NCI-H748 treated with DMSO at 0.1 percent for 48 hours (cell line): Measurements from ENCODE around the gene AMOTL1.
A peak's percentile ranks its signal among the peaks of the same experiment; 100 is the strongest.
"Not testable (repeated sequence)": the region's sequence is repeated elsewhere in the genome, so short reads cannot be mapped to it uniquely, and the experiment has no call there.

Experiments used
- DNase-seq: peaks from one replicate; lab custom pipeline; 2025; lab: John Stamatoyannopoulos, UW

Gene AMOTL1

DNA sequence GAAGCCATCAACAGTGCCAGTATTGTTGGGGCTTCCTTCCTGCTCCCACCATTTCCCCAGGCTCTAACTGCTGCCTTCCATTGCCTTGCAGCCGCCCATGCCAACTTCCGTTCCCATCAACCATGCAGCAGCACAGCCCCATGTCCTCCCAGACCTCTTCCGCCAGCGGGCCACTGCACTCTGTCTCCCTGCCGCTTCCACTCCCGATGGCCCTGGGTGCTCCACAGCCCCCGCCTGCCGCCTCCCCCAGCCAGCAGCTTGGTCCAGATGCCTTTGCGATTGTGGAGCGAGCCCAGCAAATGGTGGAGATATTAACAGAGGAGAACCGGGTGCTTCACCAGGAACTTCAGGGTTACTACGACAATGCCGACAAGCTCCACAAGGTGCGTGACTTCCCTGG, 53.3 kb downstream of the AMOTL1 start:
- DNase-seq, result no peak

DNA sequence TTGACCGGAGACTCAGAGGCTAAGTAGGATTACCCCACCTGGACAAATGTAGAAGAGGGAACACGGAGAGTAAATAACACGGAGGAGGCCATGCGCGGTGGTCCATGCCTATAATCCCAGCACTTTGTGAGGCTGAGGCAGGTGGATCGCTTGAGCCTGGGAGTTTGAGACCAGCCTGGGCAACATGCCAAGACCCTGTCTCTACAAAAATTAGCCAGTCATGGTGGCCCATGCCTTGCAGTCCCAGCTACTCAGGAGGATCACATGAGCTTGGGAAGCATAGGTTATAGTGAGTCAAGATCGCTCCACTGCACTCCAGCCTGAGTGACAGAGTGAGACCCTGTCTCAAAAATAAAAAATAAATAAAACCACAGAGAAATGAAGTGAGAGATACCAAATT, 53.9 kb downstream of the AMOTL1 start:
- no peak for DNase-seq

DNA sequence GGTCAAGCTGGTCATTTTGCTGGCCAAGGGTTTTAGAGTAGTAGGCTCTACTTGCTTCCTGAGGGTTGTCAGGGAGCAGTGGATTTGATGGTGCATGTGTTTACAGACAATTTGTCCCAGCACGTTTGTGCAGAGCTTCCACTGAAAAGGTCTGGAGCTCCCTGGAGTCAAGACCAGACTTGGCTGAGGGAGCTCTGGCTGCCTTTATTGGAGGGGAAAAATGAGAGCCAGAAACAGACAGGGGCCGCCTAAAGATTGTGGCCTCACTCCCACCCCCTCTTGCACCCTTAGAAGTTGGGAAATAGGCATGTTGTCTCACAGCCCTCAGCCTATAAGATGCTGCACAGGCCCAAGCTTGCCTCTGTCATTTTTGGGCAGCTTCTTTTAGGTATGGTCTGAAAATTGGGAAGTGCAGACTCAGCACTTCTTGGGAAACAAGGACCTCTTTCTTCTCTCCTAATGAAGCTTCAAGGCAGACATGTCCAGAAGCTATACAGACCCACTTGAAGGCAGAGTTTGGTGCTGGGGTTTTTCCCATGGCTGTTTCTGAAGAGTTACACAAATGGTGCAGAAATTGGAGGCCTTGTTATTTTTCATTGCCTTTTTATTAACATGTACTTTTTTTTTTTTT, 55.1 kb downstream of the AMOTL1 start:
- no peak for DNase-seq

DNA sequence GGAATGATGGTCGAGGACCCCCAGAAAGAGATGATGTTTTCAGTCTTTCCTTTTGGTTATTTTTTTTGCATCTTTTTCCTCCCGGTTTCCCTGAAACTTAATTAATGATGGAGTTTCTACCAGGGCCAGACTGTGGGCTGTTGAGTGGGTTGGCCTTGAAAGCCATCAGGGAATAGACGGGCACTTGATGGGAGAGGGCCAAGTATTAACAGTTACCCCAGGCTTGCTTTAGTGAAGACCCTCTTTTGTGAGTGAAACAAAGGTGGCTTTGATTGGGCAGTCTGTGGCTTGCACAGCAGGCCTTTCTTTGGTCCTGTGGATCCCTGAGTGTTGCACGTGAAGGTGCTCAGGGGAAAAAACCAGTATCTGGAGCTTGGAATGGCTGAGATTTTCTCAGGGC, 56.9 kb downstream of the AMOTL1 start:
- DNase-seq, result no peak

DNA sequence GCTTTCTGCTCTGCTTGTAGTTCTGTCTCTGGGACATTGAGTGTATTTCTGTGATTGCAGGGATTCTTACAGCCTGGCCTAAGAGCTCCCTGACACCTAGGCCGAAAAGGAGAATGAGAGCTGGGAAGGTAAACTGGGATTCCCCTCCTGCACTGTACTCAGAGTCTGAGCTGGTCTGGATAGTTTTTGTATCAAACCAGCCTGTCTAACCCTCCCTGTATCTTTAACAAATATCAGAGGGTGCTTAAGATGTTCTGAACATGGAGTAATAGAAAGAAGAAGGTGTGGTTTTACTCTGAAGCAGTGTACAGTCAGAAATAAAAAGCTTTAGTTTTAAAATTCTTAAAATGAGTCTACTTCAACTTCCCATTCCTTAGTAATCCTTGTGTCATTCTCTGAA, 57.3 kb downstream of the AMOTL1 start:
- no peak for DNase-seq

DNA sequence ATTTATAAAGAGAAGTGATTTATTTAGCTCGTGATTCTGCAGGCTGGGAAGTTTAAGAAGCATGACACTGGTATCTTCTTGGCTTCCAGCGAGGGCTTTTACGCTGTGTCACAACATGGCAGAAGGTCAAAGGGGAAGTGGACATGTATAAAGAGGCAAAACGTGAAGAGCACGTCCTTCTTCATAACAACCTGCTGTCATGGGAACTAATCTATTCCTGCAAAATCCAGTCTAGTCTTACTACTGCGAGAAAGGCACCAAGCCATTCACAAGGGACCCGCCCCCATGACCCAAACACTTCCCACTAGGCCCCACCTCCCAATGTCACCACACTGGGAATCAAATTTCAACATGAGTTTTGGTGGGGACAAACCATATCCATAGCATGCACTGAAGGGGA, 58.3 kb downstream of the AMOTL1 start:
- no peak for DNase-seq

DNA sequence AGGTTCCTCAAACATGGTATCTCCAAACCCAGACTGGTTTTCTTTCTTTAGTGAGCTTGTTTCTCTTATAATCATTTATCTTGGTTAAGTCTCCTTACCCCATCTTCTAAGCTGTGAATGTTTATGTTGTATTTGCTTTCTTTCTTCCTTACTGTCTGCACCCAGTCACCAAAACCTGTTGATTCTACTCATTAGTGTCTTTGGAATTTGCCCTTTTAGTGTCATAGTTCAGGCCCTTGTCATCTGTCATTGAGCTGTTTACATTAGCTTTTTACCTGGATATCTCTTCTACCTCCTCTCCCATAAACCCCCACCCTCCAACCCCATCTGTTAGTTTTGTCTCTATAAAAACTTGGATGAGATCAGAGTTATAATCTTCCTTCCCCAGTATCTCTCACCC, 59.9 kb downstream of the AMOTL1 start:
- no peak for DNase-seq

DNA sequence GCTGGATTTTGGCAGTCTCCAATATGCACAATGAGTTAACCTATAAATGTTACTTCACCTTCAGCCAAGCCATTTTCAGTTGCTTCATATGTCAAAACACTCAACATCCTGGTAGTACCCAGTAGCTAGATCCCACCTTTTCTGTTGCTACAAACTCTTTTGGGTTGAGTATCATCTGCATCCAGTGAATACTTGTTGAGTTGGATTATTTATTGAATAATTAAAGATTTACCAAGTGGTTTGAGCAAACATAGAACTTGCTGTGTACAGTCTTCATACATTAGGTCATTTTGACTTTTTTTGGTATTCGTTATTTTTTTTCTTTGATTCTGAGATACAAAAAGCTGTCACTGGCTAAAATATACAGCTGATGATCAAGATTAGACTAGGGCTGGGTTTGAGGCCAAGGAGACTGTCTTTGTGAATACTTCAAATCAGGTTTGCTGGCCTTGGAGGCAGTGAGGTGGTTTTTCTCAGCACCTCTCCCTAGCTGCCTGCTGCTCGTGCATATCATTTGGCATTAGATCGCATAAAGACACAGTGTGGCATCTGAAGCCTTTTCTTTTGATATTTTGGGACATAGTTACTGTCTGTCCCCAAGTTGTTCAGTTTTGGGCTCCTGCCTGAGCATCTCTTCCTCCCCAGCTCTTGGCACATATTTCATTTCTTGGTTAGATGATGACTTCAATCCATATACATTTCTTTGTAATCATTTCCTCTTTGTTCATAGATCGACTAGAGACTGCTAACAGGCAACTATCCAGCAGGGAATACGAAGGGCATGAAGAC, 62.8 kb downstream of the AMOTL1 start:
- DNase-seq, result no peak

DNA sequence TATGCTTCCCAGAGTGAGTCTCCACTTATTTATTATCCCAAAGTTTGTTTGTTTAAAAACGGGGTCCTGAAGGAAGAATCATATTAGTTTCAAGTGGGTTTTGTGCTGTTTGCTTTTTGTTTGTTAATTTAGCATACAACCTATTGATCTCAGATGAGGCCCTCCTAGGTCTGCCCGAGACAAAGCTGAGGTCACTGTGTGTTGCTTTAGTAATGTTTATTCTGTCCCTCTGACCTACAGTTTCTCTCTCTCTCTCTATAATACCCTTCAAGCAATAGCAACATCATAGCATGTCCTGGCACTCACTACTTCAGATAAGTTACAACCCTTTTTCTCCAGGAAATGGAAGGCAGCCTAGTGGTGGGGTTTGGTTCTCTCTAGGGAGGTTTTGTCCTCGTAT, 63.4 kb downstream of the AMOTL1 start:
- no peak for DNase-seq

DNA sequence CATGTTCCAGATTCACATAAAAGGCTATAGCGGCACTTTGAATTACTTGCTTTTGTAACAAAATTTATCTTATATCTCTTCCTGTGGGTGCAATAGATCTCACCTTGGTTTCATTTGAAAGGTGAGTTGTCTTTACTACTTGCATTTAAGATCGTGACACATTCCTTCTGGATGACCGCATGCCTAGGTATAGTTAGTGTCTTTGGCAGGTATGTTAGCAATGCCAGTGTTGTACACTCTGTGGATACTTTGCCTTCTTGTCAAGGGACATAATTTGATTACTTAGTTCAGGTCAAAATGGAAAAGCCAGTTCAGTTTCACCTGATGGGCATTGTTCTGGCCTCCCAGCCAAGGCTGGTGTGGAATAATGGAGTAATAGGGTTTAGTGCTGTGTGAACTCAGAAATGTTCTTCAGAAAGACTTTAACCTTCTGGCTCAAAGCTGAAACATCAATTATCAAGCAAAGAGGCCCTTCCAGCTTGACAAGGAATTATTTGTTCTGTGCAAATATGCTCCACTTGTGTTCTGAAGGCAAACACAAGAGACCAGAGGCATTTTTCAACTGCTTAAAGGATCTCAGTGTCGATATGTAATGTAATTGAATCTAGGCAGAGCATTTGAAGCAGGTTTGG, 64.6 kb downstream of the AMOTL1 start:
- DNase-seq, result no peak

DNA sequence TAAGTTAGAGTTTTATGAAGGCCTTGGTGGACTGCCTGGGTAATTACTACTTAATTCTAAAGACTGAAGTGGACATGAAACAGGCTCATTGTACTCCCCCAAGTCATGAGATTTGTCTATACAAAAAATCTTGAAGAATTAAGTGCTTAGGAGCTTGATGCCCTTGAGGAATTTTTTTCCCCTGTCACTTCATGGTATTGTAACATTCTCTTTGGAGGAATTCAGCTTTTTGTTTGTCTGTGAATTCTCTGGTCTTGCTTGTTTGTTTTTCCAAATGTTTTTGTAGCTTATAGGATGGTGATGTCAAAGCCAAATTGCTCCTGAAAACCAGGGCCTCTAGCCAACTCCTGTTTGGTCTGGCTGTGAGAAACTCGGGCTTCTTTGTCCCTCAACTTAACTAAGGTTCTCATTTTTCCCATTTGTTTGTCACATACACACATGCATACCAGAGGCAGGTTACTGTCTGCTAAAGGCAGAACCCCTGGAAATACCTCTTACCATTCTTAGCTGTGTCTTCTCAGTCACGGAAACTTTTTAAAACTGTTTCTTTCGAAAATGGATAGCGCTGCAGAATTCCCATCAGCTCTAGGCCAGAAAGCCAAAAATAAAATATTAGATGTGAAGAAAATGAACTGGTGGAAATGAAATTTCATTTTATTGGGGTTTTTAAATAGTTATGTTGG, 66.9 kb downstream of the AMOTL1 start:
- DNase-seq, result no peak

DNA sequence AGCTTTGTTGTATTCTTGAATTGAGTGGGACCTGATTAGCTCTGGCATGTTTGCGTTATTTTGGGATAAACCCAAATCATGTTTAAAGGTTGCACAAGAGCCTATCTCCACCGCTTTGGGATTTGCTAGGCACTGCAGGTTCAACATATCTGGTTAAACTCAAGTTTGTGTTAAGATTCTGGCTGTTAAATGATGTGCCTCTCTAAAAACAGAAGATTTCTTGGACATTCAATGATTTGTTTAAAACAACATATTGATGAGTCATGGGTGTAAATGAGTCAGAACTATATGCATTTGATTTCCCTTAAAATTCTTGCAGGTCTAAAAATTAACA, 67.4 kb downstream of the AMOTL1 start:
- no peak for DNase-seq

DNA sequence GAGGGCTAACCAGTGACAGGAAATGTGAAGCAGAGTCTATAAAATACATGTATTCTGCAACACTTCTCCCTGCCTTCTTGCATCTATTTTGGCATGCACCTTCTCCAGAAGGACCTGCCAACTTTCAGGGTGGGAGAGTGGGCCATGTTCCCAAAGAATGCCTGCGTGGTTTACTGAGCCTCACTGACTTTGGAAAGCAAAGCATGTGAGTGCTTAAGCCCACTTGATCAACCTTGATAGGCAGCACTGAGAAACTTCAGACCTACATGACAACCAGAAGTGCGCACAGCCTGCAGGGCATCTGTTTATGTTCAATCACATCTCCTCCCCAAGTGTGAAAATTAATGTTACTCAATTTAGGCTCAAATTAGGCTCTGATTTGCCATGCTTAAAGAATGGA, 69.2 kb downstream of the AMOTL1 start:
- DNase-seq, result no peak

DNA sequence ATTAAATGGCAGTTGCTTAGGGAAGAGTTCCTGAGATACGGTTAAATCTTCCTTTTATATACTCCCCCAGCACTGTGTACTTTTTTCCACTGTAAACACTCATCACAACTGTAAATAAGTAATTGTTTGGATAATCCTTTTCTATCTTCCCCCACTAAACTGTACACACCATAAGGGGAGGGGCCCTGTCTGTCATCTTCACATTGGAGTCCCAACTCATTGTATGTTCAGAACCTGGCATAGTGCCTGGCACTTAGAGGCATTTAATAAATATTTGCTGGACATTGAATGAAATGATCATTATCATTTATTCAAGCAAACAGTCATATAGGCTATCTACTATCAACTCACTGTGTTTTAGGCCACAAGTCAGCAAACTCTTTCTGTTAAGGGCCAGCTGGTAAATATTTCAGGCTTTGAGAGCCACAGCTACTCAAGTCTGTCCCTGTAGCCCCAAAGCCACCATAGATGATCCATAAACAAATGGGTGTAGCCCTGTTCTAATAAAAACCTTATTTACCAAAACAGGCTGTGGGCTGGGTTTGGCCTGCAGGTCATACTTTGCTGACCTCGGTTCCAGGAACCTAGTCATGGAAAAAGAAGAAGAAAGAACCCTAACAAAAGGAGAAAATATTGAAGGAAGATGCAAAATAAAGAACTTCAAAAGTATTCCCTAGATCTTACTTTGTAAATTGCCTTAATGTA, 70.0 kb downstream of the AMOTL1 start:
- peak; percentile 78 for DNase-seq

DNA sequence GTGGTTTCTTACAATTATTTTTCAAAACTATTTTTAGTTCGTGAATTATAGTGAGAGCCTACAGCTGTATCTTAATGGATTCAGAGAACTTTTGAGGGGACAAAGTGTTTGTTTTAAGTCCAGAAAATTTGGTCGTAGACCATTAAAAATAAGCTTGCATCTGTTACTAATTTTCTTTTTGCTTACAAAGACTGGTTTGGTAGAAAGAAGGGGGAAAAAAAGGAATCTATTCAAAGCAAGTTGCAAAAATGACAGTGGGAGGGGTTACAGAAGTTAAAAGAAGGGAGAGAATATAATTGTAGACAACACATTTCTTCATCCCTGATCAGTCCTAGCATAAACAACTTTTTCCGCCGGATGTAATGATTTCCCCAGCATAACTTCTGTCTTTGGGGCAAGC, 72.1 kb downstream of the AMOTL1 start:
- no peak for DNase-seq

DNA sequence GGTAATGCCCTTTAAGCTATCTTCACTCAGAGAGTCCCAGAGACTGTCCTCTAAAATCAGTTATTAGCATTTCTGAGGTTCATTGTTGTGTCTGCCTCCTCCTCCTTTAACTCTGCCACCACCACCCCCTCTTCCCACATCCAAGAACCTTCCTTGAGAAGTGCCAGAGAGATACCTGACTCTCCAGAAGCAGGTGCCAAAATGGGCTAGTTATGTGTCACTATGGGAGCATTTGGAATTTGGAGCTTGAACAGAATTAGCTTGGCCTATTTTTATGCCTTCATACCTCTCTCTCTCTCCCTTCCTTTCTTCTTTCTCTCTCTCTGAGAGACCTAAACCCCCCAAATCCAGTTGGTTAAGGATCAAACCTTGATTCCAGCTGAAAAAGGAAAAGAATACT, 75.9 kb downstream of the AMOTL1 start:
- DNase-seq, result no peak

DNA sequence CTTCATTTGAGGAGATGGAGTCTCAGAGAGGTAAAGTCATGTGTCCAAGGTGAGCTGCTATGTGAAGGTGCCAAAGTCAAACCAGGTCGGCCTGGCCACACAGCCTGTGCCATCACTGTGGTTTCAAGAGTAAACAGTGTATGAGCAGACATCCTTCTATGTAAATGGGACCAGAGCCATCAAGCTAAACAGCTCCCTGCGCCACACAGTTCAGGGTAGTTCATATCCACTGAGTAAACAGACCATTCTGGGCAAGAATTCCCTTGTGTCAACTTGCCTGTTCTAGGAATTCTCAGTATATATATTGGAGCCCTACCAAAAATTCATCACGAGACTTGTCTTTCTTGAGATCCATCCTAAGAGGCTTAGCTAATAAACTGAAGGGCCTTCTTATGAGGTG, 77.5 kb downstream of the AMOTL1 start:
- no peak for DNase-seq

DNA sequence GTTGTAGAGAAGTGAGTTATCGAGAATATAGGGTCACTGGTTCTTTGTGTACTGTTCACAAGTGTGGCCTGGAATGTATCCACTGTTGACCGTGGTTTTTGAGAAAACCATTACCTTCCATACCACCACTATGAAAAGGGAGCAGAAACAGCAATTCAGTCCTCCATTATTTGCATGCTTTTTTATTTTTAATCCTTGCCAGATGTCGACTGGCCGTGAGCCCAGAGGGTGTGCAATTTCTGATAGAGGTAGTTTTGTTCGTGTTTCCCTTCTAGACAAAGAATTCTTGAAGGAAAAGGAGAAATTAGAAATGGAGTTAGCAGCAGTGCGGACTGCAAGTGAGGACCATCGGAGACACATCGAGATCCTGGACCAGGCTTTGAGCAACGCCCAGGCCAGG, 81.7 kb downstream of the AMOTL1 start:
- DNase-seq, result no peak

DNA sequence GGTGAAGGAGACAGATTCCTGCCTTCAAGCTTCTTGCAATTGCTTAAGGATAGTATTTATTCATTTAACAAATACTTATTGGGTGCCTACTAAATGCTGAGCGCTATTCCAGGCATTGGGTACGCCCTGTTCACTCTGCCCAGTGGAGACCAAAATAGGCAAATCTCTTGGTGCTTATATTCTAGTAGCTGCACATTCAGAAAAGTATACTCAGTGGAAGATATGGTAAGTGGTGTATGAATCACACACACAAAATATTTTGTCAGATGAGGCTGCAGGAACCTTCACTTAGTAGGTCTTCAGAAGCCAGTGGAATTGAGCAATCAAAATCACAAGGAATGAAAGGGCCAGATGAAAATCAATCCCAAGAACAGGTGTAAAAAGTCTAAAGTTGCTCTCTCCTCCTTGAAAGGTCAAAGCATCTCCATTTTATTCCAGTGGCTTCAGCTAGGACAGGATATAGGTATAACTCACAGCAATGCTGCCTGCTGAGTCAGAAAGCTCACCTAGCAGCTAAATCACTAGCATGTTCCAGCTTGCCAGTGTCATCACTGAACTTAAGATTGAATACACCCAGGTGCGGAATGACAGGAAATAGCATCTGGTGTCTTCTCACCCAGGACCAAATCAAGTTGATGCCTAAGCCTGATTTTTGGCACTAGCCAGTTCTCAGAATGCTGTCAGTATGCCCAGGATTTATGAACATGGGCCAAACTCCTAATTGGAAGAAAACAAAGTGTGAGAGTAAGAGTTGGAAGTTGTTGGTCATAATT, 83.9 kb downstream of the AMOTL1 start:
- no peak for DNase-seq

DNA sequence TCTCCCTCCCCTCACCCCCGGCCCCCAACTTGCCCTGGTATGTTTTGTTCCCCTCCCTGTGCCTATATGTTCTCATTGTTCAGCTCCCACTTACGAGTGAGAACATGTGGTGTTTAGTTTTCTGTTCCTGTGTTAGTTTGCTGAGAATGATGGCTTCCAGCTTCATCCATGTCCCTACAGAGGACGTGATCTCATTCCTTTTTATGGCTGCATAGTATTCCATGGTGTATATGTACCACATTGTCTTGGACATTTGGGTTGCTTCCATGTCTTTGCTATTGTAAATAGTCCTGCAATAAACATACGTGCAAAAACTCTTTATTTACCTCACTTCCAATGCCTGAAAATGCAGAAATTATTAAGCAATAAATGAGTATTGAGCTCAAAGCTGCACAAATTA, 85.1 kb downstream of the AMOTL1 start:
- not testable (repeated sequence) for DNase-seq

DNA sequence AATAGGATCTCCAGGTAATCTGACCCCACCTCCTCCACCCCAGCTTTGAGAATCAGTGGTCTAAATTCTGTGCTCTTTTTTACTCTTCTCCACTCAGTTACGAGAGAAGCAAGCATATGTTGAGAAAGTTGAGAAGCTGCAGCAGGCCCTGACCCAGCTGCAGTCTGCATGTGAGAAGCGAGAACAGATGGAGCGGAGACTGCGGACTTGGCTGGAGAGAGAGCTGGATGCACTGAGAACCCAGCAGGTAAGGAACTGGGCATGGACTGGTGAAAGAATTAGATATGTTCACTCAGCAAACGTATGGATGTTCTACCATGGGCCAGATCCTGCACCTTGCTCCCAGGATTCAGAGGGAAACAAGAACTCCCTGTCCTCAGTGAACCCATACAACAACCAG, 85.7 kb downstream of the AMOTL1 start:
- DNase-seq, result no peak
